Measurements from ENCODE around the gene FFAR2.
"Not testable (repeated sequence)": the region's sequence is repeated elsewhere in the genome, so short reads cannot be mapped to it uniquely, and the experiment has no call there.

The FFAR2 gene

DNA sequence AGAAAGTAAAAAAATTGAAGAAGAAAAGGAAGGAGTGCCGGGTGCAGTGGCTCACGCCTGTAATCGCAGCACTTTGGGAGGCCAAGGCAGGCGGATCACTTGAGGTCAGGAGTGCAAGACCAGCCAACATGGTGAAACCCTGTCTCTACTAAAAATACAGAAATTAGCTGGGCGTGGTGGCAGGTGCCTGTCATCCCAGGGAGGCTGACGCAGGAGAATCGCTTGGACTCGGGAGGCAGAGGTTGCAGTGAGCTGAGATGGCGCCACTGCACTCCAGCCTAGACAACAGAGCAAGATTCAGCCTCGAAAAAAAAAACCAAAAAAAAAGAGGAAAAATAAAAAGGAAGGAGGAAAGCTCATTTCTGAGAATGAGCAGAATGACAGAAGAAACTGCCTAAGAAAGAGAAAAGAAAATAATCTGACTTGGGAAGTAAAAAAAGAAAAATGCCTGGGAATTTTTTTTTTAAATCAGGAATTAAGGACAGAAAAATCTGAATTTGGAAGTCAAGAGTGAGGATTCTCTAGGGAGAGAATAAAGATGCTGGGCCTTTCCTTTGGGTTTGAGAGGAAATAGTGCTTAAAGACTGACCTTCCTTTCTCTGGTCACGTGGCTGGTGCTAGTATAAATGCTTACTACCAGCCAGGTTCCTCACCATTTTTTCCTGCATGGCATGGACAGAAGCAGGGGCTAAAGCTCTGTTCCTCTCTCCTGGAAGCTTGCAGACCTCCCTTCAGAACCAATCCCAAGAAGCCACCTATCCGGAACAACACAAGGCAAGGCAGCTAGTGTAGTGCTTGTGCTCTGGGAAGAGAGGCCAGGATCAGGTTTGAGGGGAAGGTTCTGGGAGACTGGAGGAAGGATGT, at the start of gene FFAR2:
FFAR2 (plus strand) TSS at position 652 of the 864 bp plus-strand sequence. CDS start 1,458 bp downstream, outside the sequence.
- no peak for DNase-seq (ENCODE audit: low spot score)

DNA sequence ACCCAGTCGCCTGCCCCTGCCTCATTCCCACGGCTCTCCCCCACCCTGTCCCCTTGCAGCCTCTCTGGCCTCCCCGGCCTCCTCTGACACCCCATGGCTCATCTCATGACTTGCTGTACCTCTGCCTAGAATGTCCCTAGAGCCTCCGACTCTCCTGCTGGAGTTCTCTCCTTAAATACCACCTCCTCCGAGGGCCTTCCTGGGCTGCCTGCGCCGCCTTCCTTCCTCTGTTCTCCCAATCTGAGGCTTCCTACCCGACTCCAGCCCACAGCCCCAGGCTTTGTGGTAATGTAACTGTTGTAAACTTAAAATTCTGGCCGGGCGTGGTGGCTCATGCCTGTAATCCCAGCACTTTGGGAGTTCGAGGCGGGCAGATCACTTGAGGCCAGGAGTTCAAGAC, 49.5 kb upstream of the FFAR2 start:
- DNase-seq (ENCODE audit: low spot score) = no peak

DNA sequence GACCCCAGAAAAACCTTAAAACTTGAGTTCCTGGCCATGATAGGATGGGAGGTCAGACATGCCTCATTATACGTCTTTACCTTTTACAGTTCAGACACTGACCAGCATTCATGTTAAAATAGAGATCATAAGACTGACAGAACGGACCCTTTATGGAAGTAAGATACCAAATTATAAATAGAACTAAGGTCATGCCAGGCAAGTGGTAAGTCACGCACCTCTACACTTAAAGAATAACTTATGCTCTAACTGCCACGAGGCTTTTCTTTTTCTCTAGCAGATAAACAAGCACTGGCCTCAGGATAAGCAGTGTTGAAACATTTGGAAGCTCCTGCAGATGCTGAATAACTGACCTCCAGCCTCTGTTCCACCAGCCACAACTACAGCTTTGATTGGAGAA, 48.8 kb upstream of the FFAR2 start:
- no peak for DNase-seq (ENCODE audit: low spot score)

DNA sequence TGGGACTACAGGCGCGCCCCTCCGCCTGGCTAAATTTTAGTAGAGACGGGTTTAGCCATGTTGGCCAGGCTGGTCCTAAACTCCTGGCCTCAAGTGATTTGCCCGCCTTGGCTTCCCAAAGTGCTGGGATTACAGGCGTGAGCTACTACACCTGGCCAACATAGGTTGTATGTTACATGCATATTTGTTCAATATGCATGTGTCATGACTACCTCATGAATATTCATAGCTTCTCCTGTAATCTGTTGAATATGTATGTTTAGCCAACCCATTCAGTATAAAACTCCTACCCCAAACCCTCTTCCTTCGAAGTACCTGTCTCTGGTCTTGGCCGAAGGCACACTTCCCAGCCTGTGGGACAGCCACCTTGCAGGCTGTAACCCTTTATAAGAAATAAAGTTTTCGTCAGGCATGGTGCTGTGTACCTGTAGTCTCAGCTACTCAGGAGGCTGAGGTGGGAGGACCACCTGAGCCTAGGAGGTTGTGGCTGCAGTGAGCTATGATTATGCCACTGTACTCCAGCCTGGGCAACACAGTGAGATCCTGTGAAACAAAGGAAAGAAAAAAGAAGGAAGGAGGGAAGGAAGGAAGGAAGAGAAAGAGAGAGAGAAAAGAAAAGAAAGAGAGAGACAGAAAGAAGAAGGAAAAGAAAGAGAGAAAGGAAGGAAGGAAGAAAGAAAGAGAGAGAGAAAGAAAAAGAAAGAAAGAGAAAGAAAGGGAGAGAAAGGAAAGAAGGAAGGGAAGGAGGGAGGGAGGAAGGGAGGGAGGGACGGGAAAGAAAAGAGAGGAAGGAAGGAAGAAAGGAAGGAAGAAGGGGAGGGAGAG, 47.9 kb upstream of the FFAR2 start:
- DNase-seq (ENCODE audit: low spot score) = no peak

DNA sequence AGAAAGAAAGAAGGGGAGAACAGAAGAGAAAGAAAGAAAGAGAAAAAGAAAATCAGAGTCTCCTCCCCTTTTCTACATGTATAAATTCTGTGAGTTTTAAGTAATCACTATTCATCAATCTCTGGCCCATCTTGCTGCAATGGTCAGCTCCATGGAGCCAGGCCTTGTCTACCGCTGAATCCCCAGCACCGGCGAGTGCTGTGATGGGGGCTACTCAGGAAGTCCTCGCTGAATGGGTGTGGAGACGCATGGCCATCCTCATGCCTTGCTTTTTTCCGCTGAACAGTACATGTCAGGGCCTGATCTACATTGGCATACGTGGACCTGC, 47.3 kb upstream of the FFAR2 start:
- no peak for DNase-seq (ENCODE audit: low spot score)

DNA sequence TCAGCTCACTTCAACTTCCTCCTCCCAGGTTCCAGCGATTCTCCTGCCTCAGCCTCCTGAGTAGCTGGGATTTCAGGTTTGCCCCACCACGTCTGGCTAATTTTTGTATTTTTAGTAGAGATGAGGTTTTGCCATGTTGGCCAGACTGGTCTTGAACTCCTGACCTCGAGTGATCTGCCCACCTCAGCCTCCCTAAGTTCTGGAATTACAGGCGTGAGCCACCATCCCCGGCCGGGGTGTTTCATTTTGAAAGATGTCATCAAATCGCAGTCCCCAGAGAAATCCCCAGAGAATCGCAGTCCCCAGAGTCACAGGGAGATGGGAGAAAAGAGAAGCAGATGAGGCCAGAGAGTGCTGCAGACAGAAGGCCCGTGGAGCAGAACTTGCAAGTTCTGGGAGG, 46.6 kb upstream of the FFAR2 start:
- not testable (repeated sequence) for DNase-seq (ENCODE audit: low spot score)

DNA sequence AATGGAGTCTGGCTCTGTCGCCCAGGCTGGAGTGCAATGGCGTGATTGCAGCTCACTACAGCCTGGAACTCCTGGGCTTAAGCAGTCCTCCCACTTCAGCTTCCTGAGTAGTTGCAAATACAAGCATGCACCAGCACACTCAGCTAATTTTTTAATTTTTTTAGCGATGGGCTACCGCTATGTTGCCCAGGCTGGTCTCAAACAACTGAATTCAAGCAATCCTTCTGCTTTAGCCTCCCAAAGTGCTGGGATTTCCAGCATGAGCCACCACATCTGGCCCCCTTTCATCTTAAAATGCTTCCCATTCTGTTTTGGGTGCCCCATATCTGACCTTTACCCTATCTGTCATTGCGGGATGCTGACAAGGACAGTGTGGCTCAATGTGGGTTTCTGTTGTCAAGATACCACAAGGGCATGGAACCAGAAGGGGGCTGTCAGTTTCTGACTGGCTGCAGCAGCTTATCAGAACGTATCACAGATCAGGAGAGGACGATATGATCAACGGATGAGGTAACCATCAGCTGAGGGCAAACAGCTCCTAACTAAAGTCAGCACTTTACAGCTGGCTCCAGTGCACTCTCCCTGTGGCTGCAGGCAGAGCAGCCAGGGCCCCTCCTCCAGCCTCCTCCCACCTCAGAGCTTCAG, 44.8 kb upstream of the FFAR2 start:
- DNase-seq (ENCODE audit: low spot score) = no peak

DNA sequence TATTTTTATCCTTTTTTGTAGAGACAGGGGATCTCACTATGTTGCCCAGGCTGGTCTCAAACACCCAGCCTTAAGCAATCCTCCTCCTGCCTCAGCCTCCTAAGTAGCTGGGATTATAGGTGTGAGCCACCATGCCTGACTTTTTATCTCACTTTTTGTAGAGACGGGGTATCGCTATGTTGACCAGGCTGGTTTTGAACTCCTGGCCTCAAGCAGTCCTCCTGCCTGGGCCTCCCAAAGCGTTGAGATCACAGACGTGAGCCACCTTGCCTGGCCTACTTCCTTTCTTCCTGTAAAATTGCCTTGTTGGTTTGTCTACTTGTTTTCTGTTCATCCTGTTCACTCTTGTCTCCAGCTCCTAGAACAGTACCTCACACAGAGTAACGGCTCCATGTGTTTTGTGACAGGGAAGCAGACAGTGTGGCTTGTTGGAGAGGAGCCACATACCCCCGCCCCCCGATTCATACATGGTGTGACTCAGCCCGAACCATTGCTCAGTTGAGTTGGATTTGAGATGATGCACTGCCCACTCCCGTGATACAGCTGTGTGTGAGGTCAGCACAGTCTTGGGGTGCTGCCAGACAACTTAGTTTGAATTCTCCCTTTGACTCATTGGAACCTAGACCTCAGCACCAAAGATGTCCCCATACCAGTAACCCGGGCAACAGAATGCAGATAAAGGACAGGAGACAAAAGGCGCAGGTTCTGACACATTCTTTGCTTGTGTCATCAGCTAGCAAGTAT, 43.0 kb upstream of the FFAR2 start:
- DNase-seq (ENCODE audit: low spot score) = no peak

DNA sequence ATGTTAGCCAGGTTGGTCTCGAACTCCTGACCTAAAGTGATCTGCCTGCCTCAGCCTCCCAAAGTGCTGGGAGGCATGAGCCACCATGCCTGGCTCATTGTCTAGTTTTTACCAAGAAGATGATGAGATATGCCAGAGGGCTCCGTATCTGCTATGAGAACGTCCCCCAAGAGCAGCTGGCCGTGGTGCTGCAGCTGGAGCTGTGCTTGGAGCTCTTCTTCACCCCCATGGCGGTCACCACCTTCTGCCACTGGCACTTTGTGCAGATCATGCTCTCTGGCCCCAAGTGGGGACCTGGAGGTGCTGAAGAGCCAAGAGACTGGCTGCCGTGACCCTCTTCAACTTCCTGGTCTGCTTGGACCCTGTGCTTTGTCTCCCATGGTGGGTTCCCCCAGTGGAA, 40.4 kb upstream of the FFAR2 start:
- no peak for DNase-seq (ENCODE audit: low spot score)

DNA sequence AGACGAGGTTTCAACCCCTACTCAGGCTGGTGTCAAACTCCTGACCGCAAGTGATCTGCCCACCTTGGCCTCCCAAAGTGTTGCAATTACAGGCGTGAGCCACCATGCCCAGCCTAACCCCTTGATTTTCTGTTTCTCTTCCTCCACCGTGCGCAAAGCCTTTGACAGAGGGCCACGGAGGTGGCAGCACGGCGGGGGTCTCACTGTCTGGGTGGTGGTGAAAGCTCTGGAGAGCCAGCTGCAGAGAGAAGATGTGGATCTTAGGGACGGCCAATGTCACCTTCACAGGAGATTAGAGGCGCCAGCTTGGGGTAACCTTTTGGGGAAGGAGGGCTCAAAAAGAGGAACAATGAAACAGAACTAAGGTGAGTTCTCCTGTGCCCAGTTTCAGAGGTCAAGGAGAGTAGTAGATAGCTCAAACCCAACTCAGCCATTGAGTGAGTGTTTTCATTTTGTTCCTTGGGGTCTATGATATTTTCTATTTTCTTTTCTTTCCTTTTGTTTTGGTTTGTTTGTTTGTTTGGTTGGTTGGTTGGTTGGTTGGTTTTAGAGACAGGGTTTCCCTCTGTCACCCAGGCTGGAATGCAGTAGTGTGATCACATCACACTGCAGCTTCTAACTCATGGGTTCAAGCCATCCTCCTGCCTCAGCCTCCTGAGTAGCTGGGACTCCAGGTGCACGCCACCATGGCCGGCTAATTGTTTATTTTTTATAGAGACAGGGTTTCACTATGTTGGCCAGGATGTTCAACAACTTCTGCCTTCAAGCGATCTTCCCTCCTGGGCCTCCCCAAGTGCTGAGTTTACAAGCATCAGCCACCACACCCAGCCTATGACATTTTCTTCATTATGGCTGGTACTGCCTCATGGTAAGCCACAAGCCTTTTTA, 39.5 kb upstream of the FFAR2 start:
- DNase-seq (ENCODE audit: low spot score) = no peak

DNA sequence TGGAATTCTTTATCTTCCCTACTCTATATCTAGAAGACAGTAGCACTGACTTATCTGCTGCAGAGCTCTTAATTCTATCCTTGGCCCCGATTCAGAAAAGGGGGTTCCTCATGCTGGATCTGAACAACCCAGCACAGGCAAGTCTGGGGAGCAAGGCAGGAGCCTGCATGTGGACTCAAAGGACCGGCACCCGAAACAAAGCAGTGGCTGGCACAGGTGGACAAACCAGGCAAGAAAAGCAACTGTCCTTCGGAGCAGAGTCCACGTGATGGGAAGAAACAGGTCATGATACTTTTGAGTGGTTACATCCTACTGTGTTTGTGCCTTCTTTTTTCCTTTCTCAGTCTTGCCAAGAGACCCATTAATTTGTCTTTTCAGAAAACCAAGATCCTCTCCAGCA, 38.9 kb upstream of the FFAR2 start:
- no peak for DNase-seq (ENCODE audit: low spot score)

DNA sequence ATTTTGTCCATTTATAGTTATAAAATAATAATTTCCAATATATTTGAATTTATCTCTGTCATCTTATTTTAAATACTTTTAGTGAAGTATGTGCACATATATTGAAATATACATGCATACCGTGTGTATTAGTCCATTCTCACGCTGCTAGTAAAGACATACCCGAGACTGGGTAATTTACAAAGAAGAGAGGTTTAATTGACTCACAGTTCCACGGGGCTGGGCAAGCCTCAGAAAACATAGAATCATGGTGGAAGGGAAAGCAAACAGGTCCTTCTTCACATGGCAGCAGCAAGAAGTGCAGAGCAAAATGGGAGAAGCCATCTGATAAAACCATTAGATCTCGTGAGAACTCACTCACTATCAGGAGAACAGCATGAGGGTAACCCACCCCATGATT, 37.6 kb upstream of the FFAR2 start:
- DNase-seq (ENCODE audit: low spot score) = no peak

DNA sequence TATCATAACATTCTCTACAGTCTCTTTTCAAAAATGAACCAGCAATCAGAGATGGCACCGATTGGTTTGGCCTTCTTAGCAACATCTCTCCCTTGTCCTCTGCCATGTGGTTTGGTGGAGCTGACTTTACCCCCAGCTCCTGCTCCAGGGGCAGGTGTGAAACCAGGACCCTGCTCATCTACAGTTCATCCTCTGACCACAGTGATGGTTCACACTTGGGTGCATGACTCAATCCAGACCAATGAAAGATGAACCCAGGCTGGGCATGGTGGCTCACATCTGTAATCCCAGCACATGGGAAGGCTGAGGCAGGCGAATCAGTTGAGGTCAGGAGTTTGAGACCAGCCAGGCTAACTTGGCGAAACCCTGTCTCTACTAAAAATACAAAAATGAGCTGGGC, 33.6 kb upstream of the FFAR2 start:
- DNase-seq (ENCODE audit: low spot score) = no peak

DNA sequence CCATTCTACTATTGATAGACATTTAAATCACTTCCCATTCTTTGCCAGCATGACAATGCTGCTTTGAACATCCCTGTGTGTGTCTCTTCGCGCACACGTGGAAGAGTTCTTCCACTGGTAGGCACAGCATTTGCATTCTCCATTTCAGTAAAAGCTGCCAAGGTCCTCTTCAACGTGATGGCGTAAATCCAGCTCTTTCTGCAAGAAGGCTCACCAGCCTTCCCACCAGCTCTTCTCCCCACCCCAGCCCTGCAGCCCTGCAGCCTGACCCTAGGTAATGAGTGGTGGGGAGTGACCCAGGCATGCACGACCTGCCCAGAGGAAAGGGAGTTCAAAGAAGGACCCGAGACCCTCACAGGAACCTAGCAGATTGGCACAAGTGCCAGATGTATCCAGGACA, 31.7 kb upstream of the FFAR2 start:
- DNase-seq (ENCODE audit: low spot score) = no peak

DNA sequence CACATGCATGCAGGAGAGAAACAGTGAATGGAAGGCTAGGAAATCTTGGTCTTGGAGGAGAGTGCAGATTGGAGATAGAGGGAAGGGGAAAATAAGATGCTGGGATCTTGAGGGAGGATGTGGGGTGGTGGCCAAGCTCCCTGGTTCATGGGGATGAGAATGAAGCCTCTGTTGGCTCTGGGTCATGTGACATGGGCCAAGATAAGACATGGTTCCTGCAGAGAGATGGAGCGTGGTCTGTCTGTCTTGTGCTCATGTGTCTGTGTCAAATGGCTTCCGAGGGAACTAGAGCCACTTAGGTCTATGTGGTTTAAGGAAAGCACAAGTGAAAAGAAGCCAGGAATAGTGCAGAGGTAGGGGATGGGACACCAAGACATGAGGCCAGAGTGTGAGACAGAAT, 30.8 kb upstream of the FFAR2 start:
- DNase-seq (ENCODE audit: low spot score) = no peak

DNA sequence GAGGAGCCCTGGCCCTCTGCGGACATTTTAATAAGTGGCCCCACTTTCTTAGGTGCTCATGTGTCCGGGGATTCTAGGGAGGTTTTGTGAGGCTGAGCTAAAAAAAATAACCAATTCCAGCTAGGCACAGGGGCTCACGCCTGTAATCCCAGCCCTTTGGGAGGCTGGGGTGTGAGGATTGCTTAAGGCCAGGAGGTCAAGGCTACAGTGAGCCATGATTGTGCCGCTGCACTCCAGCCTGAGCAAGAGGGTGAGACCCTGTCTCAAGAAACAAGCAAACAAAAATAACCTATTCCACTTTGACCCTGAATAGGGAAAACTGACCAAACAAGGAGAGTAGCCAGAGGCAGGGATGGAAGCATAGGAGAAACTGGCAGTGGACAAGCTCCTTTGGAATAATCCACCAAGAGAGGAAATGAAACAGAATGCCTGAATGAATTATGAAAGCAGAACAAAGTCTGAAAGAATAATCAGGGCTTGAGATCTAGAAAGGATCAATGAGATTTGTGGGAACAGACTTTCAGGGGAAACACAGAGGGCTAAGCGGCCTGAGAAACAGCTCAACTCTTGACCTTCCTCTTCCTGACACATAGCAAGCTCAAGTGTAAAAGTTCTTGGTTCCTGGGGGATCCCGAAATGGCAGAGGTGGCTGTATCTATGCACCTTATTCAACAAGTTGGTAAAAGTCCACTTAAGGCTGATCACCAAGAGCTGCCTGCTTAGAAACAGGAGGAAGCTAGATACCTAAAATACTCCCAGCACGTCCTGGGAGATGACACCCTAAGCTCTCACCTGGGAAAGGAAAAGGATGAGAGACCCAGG, 30.1 kb upstream of the FFAR2 start:
- no peak for DNase-seq (ENCODE audit: low spot score)

DNA sequence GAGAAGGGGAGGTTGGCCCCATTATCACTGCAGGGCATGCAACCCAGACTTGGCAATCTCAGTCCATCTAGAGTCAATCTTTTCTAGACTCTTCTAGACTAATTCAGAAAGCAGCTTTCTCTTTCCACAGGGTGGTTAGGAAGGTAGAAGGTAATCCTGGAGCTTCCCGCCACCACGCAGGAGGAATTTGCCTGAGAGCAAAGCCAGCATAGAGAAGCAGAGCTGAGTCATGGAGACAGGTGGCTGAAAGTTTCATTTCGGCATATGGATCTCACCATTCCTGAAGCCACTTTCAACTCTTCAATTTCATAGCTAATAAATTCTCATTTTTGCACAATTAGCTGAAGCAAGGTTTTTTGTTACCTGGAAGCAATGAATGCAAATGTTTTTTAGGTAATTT, 29.0 kb upstream of the FFAR2 start:
- no peak for DNase-seq (ENCODE audit: low spot score)

DNA sequence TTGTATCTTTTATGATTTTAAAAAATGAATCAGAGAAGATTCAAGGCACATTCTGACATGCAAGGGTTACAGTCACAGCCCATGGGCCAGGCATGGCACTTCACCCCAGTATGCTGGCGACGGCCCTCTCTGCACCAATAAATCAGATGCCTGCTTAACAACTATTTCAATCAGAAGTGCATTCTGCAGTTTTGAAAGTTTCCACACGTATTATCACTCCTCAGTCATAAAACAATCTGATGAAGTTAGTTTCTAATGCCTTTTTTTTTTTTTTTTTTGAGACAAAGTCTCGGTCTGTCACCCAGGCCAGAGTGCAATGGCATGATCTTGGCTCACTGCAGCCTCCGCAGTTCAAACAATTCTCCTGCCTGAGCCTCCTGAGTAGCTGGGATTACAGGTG, 28.3 kb upstream of the FFAR2 start:
- no peak for DNase-seq (ENCODE audit: low spot score)

DNA sequence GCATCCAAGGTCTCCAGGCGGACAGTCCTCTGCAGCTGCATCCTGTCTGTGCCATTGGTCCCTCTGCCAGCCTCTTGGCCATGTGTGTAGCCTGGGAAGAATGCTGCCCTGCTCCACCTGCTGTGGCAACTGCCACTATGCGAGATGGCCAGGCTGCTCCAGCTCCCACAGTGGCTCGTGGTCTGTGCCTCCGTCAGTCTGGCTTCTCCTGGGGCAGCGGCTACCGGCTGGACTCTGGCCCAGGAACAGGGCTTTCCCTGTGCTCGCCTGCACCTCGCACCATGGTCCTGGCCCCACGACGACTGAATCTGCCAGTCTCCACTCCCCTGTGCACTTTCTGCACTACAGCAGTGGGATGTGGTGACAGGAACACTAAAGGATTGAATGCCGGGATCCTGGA, 26.7 kb upstream of the FFAR2 start:
- DNase-seq (ENCODE audit: low spot score) = no peak

DNA sequence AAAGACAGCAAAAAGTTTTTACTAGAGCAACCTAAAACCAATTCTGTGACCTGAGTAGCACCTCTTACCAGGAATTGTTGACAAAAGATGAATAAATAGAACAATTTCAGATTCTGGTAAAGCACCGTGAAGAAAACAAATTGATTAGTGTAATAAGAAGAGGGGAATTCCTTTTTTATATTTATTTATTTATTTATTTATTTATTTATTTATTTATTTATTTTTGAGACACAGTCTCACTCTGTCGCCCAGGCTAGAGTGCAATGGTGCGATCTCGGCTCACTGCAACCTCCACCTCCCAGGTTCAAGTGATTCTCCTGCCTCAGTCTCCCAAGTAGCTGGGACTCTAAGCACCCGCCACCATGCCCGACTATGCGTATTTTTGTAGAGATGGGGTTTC, 24.7 kb upstream of the FFAR2 start:
- not testable (repeated sequence) for DNase-seq (ENCODE audit: low spot score)
